Stimulated activated CD4-positive, alpha-beta T cell treated with anti-CD3 and anti-CD28 coated beads, Interleukin-1b, Interleukin-23, amount 100 ng/mL, for 48 hours (primary cell): ENCODE data around the gene SORCS1.
"Not testable (repeated sequence)": the region's sequence is repeated elsewhere in the genome, so short reads cannot be mapped to it uniquely, and the experiment has no call there.

Source experiments
- DNase-seq: peaks from one replicate; pipeline ENCODE4 v3.0.0-alpha.2; 2020

SORCS1 gene

DNA sequence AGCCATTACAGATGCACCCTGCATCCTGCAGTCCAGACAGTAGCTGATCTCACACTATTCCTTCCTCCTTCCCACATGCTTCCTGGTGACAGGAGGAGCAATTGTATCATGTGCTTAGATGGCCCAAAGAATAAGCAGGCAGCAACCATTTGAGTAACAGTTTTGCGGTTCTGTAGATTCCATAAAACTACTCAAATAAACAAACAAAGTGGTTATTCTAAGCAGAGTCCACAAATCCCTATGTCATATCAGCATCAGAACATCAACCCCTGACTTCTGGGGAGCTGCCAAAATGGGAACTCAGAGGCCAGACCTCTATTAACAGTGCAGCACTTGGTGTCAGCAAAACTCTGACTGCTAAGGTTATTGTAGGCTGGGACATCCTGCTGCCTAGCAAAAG lies 226.0 kb downstream of the SORCS1 start:
- DNase-seq: no peak

DNA sequence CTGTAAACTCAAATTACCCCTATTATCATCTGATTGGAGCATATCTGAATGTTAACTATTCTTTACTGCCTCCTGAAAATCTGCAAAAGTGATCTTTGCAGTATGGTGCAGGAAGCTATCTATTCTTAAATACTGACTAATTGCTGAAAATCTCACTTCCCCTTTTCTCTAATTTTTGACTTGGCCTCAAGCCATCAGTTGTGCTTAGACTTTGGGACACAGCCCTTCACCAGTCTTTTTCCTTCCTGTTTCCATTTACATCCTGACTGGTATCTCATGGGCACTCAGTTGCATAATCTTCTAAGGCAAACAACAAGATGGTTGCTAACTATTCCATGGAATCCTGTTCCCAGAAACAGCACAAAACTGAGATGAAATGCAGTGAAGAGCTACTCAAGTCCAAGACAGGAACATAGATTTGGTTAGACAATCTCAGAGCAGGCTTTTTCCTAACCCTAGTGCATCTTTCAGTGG lies 228.5 kb downstream of the SORCS1 start:
- DNase-seq: no peak

DNA sequence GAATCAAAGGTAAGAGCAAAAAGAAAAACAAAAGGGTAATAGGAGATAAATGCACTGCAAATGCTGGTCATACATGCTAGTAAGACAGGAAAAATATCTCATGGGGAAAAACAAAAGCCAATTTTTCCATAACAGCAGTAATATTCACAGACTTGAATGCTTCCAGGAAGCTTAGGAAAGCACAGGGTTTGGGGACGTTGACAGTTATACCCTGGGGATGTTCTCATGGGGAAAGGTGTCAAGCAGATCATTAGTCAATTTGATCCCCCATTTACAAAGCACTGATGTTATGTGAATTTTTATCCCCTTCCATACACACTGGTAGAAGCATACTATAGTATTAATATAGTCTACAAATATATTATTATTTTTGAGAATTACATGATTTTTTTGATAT lies 232.7 kb downstream of the SORCS1 start:
- DNase-seq: no peak

DNA sequence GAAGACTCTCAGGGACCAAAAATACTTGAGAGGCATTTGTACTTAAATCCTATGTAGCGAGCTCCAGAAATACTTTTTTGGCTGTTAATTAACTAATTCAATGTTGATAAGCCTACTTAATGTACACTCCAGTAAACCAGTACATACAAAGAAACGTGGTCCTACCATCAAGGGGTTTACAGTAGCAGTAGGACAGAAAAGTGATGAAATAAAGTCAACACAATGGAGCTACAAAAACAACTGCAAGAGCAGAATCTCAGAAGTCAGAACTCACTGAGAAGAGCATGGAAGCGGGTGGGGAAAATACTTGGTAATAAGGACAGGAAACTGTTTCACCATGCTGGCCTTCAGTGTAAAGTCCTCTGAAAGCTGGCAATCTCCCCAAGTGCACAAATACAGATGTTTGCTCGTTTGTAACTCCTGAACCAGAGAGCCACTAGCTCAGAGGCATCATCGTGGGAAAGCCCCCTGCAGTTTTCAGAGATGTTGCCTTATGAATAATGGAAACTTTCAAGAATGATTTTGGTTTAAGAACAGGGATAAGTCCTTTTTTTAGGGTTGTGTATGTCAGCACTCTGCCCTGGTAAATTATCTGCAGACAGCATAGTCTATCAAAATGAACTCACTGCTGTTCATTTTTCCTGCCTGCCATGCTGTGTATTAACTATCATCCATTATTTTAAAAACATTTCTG lies 233.2 kb downstream of the SORCS1 start:
- no peak for DNase-seq

DNA sequence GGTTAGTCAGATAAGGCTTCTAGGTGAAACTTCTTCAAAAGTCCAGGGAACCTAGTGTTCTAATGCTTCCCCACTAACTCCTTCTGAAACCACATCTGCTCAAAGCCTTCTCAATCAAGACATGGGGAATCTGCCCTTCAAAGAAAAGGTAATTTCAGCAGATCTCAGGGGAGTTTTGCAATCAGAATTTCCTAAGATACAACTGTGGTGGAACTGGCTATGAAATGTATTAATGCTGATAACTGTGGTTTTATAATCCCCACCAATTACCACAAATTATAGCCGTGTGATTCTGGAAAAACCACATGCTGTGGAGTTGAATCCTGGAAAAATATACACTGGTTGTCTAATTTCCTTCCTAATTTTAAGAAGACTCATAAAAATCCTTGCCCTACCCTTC lies 233.8 kb downstream of the SORCS1 start:
- DNase-seq: no peak

DNA sequence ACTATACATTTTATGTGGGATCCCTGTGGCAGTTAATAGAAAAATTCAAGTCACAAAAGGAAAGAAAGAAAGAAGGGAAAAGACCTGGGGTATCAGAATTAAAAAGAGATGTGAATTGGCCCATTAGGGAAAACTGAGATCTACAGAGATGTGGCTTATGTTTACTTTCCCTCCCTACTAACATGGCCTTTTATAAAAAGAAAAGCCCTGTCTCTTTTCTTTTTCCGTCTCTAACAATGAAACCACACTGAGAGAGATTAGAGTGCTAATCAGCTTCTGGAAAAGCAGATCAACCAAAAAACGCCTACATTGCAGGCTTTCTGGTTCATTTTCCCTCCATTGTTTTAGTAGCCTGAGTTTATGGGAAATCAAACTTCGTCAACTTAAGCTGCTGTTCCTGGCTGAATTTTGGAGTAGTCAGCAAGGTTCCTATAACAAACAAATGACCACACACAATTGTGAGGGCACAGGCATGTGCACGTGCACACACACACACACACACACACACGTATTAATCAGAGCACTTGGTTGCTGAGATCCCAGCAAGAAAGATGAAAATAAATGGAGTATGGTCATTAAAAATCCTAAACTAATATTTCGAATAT lies 235.1 kb downstream of the SORCS1 start:
- DNase-seq: no peak

DNA sequence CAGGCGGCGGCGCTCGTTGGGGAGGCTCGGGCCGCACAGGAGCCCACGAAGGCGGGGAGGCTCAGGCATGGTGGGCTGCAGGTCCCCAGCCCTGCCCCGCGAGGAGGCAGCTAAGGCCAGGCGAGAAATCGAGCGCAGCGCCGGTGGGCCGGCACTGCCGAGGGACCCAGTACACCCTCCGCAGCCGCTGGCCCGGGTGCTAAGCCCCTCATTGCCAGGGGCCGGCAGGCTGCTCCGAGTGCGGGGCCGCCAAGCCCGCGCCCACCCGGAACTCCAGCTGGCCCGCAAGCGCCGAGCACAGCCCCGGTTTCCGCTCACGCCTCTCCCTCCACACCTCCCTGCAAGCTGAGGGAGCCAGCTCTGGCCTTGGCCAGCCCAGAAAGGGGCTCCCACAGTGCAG lies 236.4 kb downstream of the SORCS1 start:
- DNase-seq: not testable (repeated sequence)

DNA sequence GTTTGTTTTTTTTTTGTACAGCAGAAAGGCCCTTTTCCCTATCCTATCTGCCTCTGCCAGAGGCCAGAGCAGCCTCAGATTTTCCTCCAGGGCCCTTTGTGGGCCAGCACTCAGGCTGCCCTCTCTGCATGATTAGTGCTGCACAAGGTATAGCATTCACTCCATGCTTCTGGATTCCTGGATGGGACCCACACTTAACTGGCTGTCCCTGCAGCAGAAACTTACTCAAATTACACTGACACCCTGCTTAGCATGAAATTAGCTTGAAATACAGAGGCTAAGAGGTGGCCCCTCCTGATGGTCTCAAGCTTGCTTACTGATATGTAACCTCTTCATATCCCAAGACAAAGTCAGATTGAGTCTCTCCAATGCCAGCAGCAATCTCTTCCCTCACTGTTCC lies 239.3 kb downstream of the SORCS1 start:
- no peak for DNase-seq

DNA sequence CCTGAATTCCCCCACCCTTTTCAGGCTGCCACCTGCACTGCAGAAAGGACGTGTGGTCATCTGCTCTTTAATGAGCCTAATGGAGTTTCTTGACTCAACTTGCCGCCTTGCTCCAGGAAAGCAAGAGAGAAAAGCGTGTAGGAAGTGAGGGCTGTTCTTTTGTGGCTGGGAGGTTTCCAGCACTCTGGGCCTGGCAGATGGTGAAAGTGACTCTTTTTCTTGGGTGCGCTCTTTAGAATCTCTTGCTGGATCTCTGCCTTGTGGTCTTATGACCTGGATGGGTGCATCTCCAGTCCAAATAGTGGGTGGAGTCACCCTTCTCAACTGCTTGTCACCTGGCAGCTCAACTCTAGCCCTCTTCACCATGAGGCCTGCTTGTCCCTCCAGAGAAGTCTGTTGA lies 244.0 kb downstream of the SORCS1 start:
- DNase-seq: no peak

DNA sequence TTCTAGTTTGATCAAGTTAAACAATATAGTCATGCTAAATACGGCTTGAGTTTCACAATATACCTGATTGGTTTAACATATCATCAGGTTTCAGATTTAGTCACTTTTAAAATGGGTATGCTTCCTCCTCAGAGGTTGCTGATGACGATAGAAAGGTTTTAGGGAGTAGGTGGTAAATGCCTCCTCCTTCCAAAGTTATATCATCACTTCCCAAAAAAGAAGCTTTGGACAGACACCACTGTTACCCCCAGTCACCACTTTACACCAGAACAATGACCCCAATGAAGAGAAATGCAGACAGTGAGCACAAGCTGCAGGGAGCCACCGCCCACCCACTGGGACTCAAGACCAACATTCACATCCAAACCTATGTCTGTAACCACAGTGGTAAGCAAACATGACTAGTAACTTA lies 244.6 kb downstream of the SORCS1 start:
- DNase-seq: no peak

DNA sequence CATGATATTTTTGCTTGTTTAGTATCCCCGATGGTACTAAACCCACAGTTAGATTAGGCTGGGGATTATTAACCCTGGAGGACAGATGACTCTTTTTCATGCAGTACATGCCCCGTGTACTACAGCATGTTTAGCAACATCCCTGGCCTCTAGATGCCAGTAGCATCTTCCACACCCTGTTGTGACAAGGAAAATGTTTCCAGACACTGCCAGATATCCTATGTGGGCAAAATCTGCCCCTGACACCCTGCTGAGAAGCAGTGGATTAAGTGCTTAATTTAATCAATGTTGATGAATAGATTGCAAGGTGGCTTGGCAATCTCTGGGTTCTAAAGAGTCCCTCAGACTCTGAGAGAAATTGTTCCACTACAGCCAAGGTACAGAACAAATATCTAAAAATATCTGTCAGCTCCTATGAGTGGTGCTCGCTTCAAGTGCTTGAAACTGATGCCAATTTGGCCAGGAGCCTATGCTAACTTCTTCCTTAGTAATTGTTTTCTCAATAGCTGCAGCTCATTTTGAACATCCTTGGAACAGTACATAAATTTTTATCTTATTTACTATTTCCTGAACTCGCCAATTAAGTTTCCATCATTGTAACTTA lies 247.0 kb downstream of the SORCS1 start:
- DNase-seq: no peak

DNA sequence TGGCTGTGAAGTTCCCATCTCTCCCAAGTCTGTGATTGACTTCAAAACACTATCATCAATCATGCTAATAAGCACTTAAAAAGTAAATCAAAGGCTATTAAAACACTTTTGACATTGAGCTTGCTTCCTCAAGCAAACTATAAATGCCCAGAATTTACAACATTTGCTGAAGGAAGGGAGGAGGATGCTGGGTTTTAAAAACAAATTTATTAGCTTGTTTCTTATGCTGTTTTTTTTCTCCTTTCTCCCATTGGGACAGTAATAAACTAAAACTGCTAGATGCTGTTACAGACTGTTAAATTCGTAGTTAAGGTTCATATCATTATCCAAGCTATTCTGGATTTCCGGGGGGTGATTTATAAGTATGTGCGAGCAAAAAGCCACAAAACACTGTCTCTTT lies 250.5 kb downstream of the SORCS1 start:
- DNase-seq: no peak

DNA sequence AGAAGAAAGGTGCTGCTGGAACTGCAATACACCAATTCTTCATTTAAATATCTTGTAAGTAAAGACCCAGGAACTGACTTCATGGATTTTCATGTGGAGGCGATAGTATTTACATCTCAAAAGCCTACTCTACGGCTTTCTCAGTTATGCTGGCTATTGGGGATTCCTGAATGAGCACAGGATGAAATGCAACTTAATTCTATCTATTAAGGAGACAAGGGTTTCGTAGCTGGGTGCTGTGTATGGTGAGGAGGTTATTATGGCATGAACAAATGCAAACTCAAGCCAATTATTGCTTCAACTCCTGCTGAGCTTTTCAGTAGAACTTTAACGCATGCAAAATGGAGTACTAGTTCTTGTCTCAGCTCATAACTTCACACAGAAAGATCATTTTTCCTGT lies 251.2 kb downstream of the SORCS1 start:
- no peak for DNase-seq

DNA sequence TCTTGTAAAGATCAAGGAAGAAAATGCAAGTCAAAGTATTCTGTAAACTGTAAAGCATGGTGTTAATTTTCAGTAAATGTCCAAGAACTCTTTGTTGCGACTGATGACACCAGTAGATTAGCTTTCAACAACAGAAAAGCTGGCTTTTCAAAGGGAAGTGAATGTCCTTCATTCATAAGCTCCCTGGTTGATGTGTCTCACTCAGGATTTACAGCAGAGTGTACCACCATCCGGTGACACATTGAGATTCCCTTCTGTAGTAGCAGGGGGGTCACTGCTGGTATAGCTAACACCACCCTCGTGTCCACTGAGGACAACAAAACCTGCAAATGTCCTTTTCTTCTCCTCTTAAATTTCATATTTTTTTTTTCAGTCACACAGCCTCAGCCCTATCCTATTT lies 253.4 kb downstream of the SORCS1 start:
- no peak for DNase-seq

DNA sequence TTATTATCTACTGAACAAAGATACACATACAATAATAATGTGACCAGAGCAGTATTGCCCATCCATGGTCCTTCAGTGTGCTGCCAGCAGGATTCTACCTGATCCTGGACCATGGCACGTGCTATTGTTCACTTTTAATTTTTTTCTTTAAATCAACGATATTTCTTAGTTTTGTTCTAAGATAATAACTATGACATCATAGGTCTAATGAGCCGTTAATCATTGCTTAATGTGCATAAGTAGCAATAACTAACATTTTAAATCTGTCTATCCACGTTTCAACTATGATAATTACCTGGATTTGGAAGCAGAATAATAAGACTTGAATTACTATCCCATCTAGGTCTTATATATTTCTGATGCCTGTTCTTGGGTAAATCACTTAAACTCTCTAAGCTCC lies 253.8 kb downstream of the SORCS1 start:
- no peak for DNase-seq

DNA sequence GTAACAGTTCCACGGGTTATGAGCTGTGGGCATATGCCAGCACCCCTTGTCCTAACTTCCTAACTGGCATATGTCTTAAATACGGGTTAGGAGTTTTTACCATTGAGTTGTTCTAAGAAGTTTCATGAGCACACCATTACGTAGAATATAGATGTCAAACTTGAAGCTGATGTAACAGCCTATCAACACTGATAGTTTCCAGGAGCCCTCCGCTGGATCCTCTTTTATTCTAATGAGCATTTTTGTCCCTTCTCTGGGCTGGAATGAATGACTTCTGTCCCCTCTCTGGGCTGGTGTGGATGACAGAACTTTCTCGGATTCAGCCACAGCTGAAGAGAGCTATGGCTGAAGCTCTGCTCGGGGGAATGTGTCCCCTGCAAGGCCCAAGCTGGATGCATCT lies 256.3 kb downstream of the SORCS1 start:
- no peak for DNase-seq

DNA sequence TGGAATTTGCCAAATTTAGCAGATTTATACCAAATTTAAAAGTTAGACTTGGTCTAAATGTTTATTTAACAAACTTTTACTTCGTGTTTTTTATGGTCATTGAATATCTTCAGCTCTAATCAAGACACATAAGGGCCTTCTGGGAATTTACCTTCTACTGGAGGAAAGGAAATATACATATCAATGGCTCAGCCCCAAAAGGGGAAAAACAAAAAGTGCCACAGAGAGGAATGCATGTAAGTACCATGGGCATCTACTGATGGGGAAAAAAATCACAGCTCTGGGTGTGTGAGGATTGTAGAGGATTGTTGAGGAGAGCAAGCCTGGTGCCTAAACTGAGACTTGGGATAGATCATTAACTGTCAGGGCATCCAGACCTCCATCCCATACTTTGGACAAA lies 260.3 kb downstream of the SORCS1 start:
- no peak for DNase-seq

DNA sequence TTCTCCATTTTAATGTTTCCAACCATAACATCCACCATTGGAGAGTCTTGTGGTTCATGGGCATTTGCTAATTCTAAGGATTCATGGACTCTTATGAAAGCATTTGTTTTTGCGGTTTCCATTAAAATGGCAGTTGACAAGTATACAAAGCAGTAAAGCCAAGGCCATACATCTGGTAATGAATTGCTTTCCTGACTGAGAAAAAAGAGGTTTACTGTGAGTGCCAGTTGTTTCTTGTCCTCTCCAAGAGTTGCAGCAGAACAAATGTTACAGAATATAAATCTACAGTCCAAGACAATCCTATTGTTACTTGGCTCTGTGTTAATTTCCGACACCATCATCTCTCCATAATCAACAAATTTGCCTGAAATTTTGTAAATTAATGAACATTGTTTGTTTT lies 261.3 kb downstream of the SORCS1 start:
- DNase-seq: no peak

DNA sequence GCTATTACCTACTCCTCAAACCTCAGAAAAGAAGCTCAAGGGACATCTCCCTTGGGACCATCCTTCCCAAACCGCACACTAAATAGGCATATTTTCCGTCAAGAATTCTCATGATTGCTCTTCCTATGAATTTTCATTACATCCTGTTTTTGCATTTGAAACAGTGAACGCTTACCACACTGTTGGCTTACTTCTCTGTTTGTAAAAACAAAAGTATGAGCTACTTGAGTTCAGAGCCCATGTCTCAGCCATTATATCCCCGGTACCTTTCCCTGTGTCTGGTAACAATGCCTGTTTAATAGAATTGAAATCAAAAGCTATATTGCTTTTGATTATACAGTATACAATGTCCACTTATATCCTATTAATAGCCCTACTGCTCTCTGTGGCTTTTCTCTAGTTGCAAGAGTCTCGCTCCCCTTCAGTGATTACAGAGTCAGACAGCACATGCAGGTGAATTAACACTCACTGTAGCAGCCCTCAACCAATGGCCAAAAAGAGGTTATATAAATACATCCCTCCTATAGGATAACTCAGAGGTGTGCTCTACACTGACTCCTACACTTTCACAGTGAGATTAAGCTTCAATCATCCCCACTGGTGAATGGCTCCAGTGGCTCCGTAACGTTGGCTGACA lies 264.4 kb downstream of the SORCS1 start:
- no peak for DNase-seq

DNA sequence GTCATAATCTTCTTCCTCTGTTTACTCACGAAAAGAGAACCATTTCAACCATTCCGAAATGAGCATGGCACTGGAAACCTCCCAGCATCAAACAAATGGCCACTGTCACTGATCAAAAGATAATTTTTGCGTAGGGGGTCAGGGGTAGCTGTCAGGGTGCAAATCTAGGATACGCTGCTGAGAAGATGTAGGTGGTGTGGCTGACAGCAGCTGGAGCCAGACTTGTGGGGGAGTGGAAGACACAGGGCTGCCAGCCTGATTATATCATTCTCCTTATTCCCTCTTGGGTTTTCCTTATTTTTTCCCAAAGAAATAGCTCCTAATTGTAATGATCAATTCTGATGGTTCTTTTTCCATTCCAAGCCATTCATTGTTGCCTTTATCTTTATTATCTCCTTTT lies 266.1 kb downstream of the SORCS1 start:
- DNase-seq: no peak

DNA sequence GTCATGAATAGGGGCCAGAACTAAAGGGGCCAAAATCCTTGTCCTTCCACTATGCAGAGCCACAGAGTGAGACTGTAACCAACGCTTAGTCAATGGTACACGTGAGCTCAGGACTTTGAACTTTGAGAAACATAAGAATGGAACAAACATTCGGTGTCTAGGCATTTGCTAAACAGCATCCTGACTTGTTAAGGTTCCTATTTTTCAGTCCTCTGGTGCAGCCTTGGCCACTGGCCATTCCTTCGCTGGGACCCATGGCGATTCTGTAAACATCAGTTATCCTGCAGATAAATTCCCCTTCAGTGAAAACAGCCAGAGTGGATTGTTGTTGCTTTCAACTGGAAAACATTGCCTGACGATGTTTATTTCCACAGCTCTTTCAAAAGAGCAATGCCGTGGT lies 266.8 kb downstream of the SORCS1 start:
- no peak for DNase-seq

DNA sequence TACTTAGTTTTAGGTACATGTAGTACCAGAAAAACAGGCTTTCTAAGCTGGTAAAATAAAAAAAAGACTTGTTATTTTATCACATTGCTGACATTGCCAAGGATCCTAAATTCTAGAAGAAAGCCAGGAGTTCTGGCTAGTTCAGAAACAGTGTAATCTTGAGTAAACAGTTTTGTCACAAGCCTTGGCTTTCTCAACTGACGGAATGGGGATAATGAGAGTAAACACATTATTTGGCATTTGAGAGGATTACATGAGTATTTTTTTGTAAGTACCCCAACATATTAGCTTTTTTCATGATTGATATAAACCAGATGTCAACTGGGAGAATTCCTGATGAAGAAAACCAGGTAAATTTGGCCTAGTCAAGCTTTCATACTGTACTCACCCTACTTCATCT lies 269.8 kb downstream of the SORCS1 start:
- DNase-seq: no peak

DNA sequence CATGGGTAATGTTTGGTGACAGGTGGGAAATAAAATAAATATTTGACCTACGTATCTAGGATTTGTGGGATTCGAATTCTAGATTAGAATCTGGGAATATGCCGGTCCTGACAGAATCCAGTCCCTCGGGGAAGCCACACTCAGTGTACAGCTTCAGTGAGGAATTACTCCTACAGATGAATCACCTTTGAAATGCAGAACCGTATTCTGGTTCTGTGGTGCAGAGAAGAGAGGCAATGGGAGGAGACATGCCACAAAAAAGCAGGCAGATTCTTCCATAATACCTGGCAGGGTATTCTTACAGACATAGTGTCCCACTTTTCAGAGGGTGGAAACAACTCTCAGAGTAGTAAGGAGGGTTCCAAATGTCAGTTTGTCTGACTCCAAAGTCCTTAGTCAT lies 286.9 kb downstream of the SORCS1 start:
- DNase-seq: no peak

DNA sequence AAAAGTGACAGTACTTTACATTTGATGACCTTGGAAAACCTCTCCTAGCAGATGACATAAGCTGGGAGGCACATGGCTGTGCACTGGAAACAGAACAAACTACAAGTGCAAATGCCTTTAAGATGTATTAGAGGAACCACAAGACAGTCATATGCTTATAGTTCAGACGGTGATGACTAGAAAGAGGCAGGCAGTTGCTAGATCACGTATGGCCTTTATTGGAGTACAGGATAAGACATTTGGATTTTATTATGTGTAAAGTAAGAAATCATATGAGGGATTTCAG lies 290.0 kb downstream of the SORCS1 start:
- no peak for DNase-seq
